T47D (cell line): ENCODE data around the gene MAPK11.
A peak's percentile ranks its signal among the peaks of the same experiment; 100 is the strongest.

ENCODE experiments used
- DNase-seq, 2 experiments: peaks; one replicate each; pipeline versions ENCODE4 v3.0.0 to v3.0.0-alpha.2; 2011 to 2012; ENCODE audit warnings: low read depth in 1 of 2, low spot score in 1 of 2
- JUND ChIP-seq: IDR thresholded peaks from 2 replicates; pipeline ENCODE4 v1.6.1; 2012; ENCODE audit warnings: low read depth
- in situ Hi-C: cut with HindIII; loops from 2 replicates; pipeline ENCODE4 v1.10.0; 2016; ENCODE audit warnings: low sequenced_read_pairs, low pct_unique_long_range_greater_than_20kb

MAPK11 gene

GRCh38 chr22:50313021-50313420 is 42.8 kb upstream of the MAPK11 start:
- DNase-seq: no peak
- no peak for TF ChIP-seq JUND
- in situ Hi-C loops: no loop called here

DNA sequence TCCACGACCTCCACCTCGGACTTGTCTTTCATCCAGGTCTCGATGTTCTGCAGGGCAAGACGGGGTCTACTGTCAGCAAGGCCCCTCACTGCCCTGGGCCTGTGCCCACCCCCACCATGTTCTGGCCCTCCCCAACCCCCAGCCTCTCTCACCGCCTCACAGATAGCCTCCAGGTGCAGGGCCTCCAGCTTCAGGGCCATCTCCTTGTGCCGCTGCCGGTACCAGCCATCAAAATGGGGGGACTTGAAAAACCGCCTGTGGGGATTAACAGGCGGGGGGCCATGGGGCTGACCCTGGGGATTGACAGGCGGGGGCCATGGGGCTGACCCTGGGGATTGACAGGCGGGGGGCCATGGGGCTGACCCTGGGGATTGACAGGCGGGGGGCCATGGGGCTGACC is 42.2 kb upstream of the MAPK11 start:
- in situ Hi-C loops: no loop called here
- TF ChIP-seq JUND: no peak
- no peak for DNase-seq

- no peak for DNase-seq
- in situ Hi-C loops: no loop called here
- TF ChIP-seq JUND: no peak
Measured at GRCh38 chr22:50311606-50312351, 41.6 kb upstream of the MAPK11 start.

DNA sequence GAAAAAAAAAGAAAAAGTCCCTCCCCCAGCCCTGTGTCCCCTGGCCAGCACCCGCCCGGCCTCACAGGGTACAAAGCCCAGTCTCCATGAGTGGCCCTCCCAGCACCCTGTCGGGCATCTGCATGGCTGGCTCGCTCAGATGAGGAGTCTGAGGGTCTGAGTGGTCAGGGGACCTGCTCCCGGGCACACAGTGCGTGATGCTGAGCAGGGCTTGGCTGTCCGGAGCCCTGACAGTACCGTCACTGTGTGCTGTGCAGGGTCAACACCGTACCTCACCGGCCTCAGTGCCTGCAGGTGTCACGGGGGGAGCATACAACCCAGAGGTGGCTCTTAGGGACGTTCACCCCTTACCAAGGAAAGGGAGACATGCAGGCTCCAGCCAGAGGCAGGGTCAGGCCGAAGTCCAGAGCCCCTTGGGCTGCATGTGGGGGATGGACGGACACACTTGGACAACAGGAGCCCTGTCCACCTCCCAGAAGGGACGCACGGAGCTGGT is 40.8 kb upstream of the MAPK11 start:
- in situ Hi-C loops: no loop called here
- TF ChIP-seq JUND: no peak

GRCh38 chr22:50310031-50310722 is 40.0 kb upstream of the MAPK11 start:
- no peak for TF ChIP-seq JUND
- no peak for DNase-seq
- in situ Hi-C loops: no loop called here

More for the DNA sequence above, 40.8 kb upstream of the MAPK11 start:
- no peak for DNase-seq

DNA sequence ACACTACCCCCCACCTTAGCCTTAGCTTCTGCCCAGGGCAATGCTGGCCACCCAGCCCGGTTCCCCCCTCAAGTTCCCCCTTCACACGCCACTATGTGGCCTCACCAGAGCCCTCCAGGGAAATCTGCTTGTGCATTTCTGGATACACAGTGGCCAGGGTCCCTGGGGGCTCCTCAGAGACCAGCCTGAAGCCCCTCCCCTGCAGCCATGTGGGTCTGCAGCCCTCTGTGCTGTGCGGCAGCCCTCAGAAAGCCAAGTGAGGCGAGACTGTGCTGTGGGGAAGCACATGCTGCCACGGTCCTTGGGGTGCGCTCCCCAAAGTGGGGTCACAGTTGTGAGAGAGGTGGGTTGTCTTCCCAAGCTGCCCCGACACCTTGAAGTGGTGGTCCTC is 39.4 kb upstream of the MAPK11 start:
- no peak for DNase-seq
- in situ Hi-C loops: no loop called here
- no peak for TF ChIP-seq JUND

DNA sequence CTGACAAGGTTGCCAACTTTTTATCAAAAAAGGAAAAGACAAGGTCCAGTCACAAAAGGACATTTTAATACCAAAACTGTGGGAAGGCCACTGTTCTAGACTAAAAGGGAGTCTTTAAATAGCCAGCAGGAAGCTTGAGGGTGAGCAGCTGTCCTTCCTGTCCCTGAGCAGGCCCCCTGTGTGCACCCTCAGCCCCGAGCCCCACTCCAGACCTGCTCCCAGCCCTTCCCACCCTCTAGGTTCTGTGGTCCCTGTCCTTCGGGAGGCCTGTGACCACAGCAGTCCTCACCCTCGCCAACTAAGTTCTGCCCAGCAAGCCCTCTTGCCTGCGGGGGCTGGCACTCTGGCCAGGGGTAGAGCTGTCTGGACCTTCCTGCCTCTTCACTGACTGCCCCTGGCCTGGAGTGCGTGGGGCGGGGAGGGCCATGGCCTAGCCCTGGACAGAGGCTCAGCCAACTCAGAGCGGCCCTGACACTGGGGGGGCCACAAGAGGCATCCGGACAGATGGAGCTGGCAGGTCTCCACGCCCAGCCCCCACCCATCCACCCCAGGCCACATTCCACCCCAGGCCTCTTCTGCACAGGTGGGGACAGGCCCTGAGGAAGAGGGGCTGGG is 38.9 kb upstream of the MAPK11 start:
- no peak for TF ChIP-seq JUND
- DNase-seq: no peak
- in situ Hi-C loops: no loop called here

GRCh38 chr22:50308597-50308935 is 38.4 kb upstream of the MAPK11 start:
- in situ Hi-C loops: no loop called here
- no peak for TF ChIP-seq JUND
- peak in 1 of 2 experiments; percentile 80 for DNase-seq

DNA sequence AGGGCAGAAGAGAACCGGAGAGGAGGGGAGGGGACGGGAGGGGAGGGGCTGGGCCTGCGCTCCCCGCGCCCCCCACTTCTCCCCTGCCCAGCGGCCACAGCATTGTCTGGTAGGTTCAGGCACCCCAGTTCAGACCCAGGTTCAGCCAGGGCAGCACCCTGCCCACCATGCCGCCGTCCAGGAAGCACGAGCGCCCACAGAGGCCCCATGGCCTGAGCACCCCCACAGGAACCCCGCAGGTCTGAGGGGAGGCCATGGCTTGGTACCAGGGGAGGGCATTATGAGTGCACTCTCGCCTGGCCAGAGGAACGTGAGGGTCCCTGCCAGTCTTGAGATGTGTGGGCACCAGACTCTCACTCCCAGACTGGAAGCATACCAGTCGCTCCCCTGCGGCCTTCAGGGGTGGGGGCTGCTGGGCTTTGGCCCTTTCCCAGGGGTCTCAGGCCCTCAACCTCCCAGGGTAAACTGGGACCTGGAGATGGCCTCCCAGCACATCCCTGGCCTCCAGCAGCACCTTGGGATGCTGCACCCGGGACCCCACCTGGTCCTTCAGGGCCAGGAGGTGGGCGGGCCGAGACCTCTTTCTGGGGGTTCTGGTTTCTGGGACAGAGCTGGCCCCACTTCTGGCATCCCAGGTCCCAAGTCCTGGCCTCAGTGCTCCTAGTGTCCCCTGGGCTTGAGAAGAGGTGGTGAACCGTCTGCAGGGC is 37.9 kb upstream of the MAPK11 start:
- in situ Hi-C loops: no loop called here
- DNase-seq: no peak
- TF ChIP-seq JUND: no peak

DNA sequence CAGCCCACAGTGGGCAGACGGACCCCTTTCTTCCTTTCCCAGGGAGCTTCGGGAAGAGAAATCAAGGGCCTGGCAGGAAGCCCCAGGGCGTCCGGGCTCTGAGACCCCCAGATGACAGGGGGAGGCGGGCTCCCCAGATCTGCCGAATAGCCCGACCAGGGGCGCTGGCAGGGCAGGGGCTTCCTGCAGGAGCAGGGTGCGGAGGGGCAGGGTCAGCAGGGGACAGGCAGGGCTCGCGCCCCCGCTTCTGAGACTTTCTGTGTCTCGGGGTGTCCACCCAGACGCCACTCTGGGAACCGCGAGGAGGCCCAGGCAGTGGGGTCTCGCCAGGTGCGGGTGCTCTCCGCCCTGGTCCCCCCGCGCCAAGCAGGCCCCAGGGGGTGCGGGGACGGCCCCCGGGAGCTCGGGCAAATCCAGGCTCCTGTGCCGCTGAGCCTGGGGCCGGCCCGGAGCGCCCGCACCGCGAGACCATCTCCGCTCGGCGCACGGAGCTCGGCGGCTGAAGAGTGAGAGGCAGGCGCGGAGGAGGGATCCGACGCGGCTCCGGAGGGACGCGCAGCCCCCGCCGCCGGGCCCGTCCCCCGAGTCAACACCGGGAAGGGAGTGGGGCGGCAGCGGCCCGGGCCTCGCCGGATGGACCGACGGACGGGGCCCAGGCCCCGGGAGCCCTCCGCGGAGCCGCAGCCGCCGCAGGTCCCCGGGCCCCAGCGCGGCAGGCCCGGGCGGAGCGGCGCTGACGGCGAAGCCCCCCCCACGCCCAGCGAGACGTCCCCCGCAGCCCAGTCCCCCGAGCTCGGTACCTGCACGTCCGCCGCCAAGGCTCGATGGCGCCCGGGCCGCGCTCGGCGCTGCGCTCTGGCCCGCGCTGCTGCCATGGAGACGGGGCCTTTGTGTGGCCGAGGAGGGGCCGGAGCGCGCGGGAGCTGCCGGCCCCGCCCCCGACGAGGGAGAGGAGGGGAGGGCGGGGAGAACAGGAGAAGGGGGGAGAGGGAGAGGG is 36.9 kb upstream of the MAPK11 start, which contains the start of gene PLXNB2:
TSS of gene PLXNB2 (minus strand) at position 894 of the 997 bp plus-strand sequence. CDS start 17,062 bp downstream, outside the sequence.
- peak in 1 of 2 experiments; percentile 91 for DNase-seq
- in situ Hi-C loops: no loop called here
- TF ChIP-seq JUND: no peak

DNA sequence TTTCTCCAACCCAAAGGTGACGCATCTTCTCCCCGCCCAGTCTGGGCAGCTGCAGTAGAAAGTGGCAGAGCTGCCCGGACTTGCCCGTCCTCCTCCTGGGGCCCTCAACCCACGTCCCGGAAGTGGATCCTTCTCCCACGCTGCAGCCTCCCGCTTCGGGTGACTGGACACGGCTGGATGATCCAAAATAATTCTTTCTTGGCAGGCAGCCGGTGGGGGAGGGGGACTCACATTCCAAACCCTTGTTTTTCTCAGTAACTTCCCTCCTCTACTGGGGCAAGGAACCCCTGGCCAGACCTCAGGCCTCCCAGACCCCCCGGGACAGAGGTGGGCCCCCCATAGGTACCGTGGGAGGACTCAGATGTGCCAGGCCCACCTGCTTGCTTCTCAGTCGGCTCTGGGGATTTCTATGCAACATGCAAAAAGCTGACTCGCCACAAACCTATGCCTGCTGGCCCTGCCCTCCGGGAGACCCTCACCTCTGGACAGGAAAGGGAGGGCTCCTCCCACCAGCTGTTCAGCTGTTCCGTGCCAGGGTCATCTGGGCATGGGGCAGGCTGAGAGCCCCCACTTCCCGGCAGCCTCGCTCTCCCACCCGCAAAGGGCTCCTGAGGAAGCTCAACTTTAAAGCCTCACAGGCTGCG is 35.9 kb upstream of the MAPK11 start:
- no peak; the same call in 1 of the 2 replicates for TF ChIP-seq JUND

More for the DNA sequence above, 35.9 kb upstream of the MAPK11 start:
- peak; percentile 82 to 96 for DNase-seq
- in situ Hi-C loops: no loop called here
